HepG2 (cell line): ENCODE results near the gene RTEL1. TPM values are rescaled to one million over a fixed set of nuclear protein-coding genes. Genes with fewer than 3 reads are reported as not detected.

Experiments
- ATAC-seq: fragments of 200-7000 bp; cut with Tn5 transposase; 3 replicates; pipeline ENCODE4 v1.9.1; 2020; ENCODE audit warnings: mild to moderate bottlenecking, moderate library complexity
- BruUV-seq: library from RNA; stranded (reverse); fragments of 400-500 nt; replicated peaks from 2 replicates; lab custom pipeline; 2021; lab: Mats Ljungman, UMichigan
- CTCF ChIA-PET: fragments of 300-600 bp; formaldehyde crosslinking; extraction: SDS; loops from one replicate; lab custom pipeline; 2021; ENCODE audit warnings: low total read pairs, inconsistent platforms, low intra/inter-chr PET ratio; lab: Yijun Ruan, JAX
- POLR2A ChIA-PET: fragments of 350-600 bp; sonication (Branson Sonifier 250); formaldehyde crosslinking; loops from one replicate; lab custom pipeline; 2020; ENCODE audit warnings: antibody characterized with exemption, inconsistent platforms; lab: Yijun Ruan, JAX
- DNase-seq: peaks from one replicate; pipeline ENCODE4 v3.0.0-alpha.2; 2015; ENCODE audit warnings: low spot score
- FAIRE-seq: peaks from 3 replicates; lab custom pipeline; 2011; peaks lifted over from hg19 to GRCh38; lab: Jason Lieb, UNC
- H2AFZ ChIP-seq: one replicate; pipeline ENCODE4 v1.6.1; 2011; ENCODE audit warnings: low read length, inconsistent platforms
- H3K27ac ChIP-seq: fragments of 300-600 bp; 3 replicates; pipeline ENCODE4 v1.8.0; 2011; ENCODE audit warnings: mixed run types, mild to moderate bottlenecking, mixed read lengths, low read length, inconsistent platforms; ENCODE audit not compliant: insufficient read depth; ENCODE audit errors: extremely low read length
- H3K27me3 ChIP-seq, 2 experiments: fragments of 200-600 bp in 1 of 2; 2 replicates in 1 of 2; 3 replicates in 1 of 2; pipeline versions ENCODE4 v1.6.0 to v1.8.0; 2011; ENCODE audit warnings: low read length in 2 of 2, mild to moderate bottlenecking in 2 of 2, moderate library complexity in 2 of 2, inconsistent platforms in 1 of 2; ENCODE audit not compliant: insufficient read depth in 2 of 2, control insufficient read depth in 1 of 2
- H3K36me3 ChIP-seq, 2 experiments: fragments of 200-600 bp in 1 of 2; replicated peaks in 1 of 2; 2 replicates in 1 of 2; 3 replicates in 1 of 2; pipeline versions ENCODE4 v1.5.1 to v1.8.0; 2011; ENCODE audit warnings: low read length in 2 of 2, inconsistent platforms in 1 of 2; ENCODE audit not compliant: insufficient read depth in 2 of 2, control insufficient read depth in 1 of 2
- H3K4me1 ChIP-seq: 2 replicates; pipeline ENCODE4 v1.5.1; 2012; ENCODE audit warnings: low read length, inconsistent platforms; ENCODE audit not compliant: insufficient read depth
- H3K4me2 ChIP-seq: 2 replicates; pipeline ENCODE4 v1.6.0; 2011; ENCODE audit warnings: low read depth, low read length, inconsistent platforms
- H3K4me3 ChIP-seq, 3 experiments: fragments of 200-600 bp in 1 of 3; sonication (generic), shearing (Covaris generic) in 1 of 3; replicated peaks in 1 of 3; 2 replicates each; pipeline ENCODE4 v1.5.1; 2011 to 2016; ENCODE audit warnings: low read length in 3 of 3, inconsistent platforms in 2 of 3, low read depth in 2 of 3, mild to moderate bottlenecking in 2 of 3, control low read depth in 1 of 3, mixed read lengths in 1 of 3; ENCODE audit not compliant: insufficient read depth in 1 of 3
- H3K79me2 ChIP-seq: one replicate; pipeline ENCODE4 v1.6.1; 2011; ENCODE audit warnings: low read length, inconsistent platforms; ENCODE audit not compliant: insufficient read depth
- H3K9ac ChIP-seq: 2 replicates; pipeline ENCODE4 v1.6.0; 2011; ENCODE audit warnings: mild to moderate bottlenecking, low read depth, low read length, inconsistent platforms; ENCODE audit not compliant: insufficient read depth
- H3K9me3 ChIP-seq: 2 replicates; pipeline ENCODE4 v1.5.1; 2012; ENCODE audit warnings: mild to moderate bottlenecking, low read length
- H4K20me1 ChIP-seq: 2 replicates; pipeline ENCODE4 v1.6.0; 2011; ENCODE audit warnings: inconsistent platforms, mild to moderate bottlenecking, low read length, moderate library complexity; ENCODE audit not compliant: insufficient read depth
- ARNT2 ChIP-seq: sonication (generic); formaldehyde crosslinking; IDR thresholded peaks from 2 replicates; pipeline ENCODE4 v1.8.0; 2022; ENCODE audit warnings: mild to moderate bottlenecking, low read depth, missing genetic modification reagents, moderate library complexity
- CHCHD3 ChIP-seq: sonication (generic); formaldehyde crosslinking; IDR thresholded peaks from 2 replicates; pipeline ENCODE4 v1.8.0; 2022; ENCODE audit warnings: mild to moderate bottlenecking, missing genetic modification reagents, moderate library complexity
- CHD4 ChIP-seq: fragments of 200-600 bp; sonication (generic); IDR thresholded peaks from 2 replicates; pipeline ENCODE4 v1.7.0; 2017; ENCODE audit warnings: mild to moderate bottlenecking, low read length, borderline replicate concordance
- FIP1L1 ChIP-seq: fragments of 200-400 bp; formaldehyde crosslinking; IDR thresholded peaks from 2 replicates; pipeline ENCODE4 v1.6.1; 2018; ENCODE audit warnings: low read depth, mild to moderate bottlenecking, low read length, moderate library complexity, borderline replicate concordance; ENCODE audit not compliant: insufficient read depth
- JARID2 ChIP-seq: sonication (generic); formaldehyde crosslinking; IDR thresholded peaks from 2 replicates; pipeline ENCODE4 v1.8.1; 2023; ENCODE audit warnings: missing genetic modification reagents, inconsistent platforms; ENCODE audit not compliant: insufficient replicate concordance
- KLF11 ChIP-seq: IDR thresholded peaks from 2 replicates; pipeline ENCODE4 v1.6.1; 2016; ENCODE audit warnings: missing compliant biosample characterization
- MEIS1 ChIP-seq: sonication (generic); formaldehyde crosslinking; IDR thresholded peaks from 2 replicates; pipeline ENCODE4 v1.9.0; 2021; ENCODE audit warnings: mild to moderate bottlenecking, missing genetic modification reagents, moderate library complexity, borderline replicate concordance
- NFIB ChIP-seq: sonication (generic); formaldehyde crosslinking; IDR thresholded peaks from 2 replicates; pipeline ENCODE4 v1.9.0; 2021; ENCODE audit warnings: missing genetic modification reagents, mild to moderate bottlenecking, borderline replicate concordance
- PAF1 ChIP-seq: IDR thresholded peaks from 2 replicates; pipeline ENCODE4 v1.6.1; 2016; ENCODE audit warnings: missing genetic modification reagents, missing compliant biosample characterization
- RBFOX2 ChIP-seq: fragments of 200-400 bp; formaldehyde crosslinking; IDR thresholded peaks from 2 replicates; pipeline ENCODE4 v1.6.1; 2017; ENCODE audit warnings: low read depth, mild to moderate bottlenecking, low read length
- SOX13 ChIP-seq, 3 experiments: fragments of 450-650 bp in 1 of 3; sonication (generic) in 1 of 3; formaldehyde crosslinking in 1 of 3; IDR thresholded peaks in 2 of 3; conservative IDR thresholded peaks in 1 of 3; 2 replicates each; pipeline versions ENCODE4 v1.5.0 to v1.6.1; 2016 to 2020; ENCODE audit warnings: antibody characterized with exemption in 1 of 3, mild to moderate bottlenecking in 1 of 3, missing compliant biosample characterization in 1 of 3, missing genetic modification reagents in 1 of 3, moderate library complexity in 1 of 3
- TEAD3 ChIP-seq: optimal IDR thresholded peaks from 2 replicates; pipeline ENCODE3; 2016; ENCODE audit warnings: borderline replicate concordance
- ZBED4 ChIP-seq: sonication (generic); formaldehyde crosslinking; IDR thresholded peaks from 2 replicates; pipeline ENCODE4 v1.4.0; 2020; ENCODE audit warnings: missing genetic modification reagents, borderline replicate concordance
- ZNF230 ChIP-seq: sonication (generic); formaldehyde crosslinking; IDR thresholded peaks from 2 replicates; pipeline ENCODE4 v1.4.0; 2020; ENCODE audit warnings: mild to moderate bottlenecking, missing genetic modification reagents
- ZNF343 ChIP-seq: sonication (generic); formaldehyde crosslinking; IDR thresholded peaks from 2 replicates; pipeline ENCODE4 v1.4.0; 2020; ENCODE audit warnings: mild to moderate bottlenecking, missing genetic modification reagents
- ZNF556 ChIP-seq: sonication (generic); formaldehyde crosslinking; IDR thresholded peaks from 2 replicates; pipeline ENCODE4 v1.4.0; 2020; ENCODE audit warnings: mild to moderate bottlenecking, missing genetic modification reagents, borderline replicate concordance
- WGBS: methylation state at CpG from one replicate; pipeline ENCODE4 v1.1.6; 2017; ENCODE audit warnings: low lambda C conversion rate; 5-methylcytosine and 5-hydroxymethylcytosine counted together
- in situ Hi-C: cut with HindIII; loops from 2 replicates; pipeline ENCODE4 v1.10.0; 2017; ENCODE audit warnings: low pct_unique_long_range_greater_than_20kb; ENCODE audit not compliant: extremely low pct_ligation_motif_present
- intact Hi-C: fragments of 100-400 bp; cut with micrococcal nuclease; formaldehyde crosslinking; loops from one replicate; pipeline ENCODE4 v1.10.0; 2022; ENCODE audit not compliant: unreplicated experiment
- polyA plus RNA-seq, 8 experiments: library from polyadenylated mRNA; depleted of rRNA in 3 of 8; stranded (reverse) in 7 of 8; unstranded in 1 of 8; fragments of >200 nt; fragmentation: Illumina TruSeq in 4 of 8; extraction: Trizol in 4 of 8; gene quantifications; 2 replicates each; pipeline versions ENCODE4 v1.2.1 to v1.2.3, GENCODE V29; 2011 to 2016; ENCODE audit warnings: low read depth in 4 of 8, missing spikeins in 1 of 8, mixed read lengths in 1 of 8; ENCODE audit not compliant: insufficient read depth in 1 of 8
- total RNA-seq, 5 experiments: library from RNA; depleted of rRNA; stranded (reverse); fragments of >200 nt; fragmentation: Illumina TruSeq; extraction: Trizol; gene quantifications; 2 replicates each; pipeline ENCODE4 v1.2.3, GENCODE V29; 2016; ENCODE audit warnings: low read depth in 1 of 5

RTEL1 gene
- total and polyA plus RNA-seq, 2 of the 13 experiments (the other 11 are each of a cell fraction or from before 2014, with no cell fraction given): 21.8 to 36.4 TPM

- TF ChIP-seq CHCHD3 (CRISPR knock-in tag) (no peak), ZNF230 (CRISPR knock-in tag) (no peak), CHD4 (no peak), ZNF343 (CRISPR knock-in tag) (peak; percentile 4; the same call in 1 of the 2 replicates), PAF1 (peak; percentile 44; the same call in 1 of the 2 replicates), SOX13 (IDR thresholded peaks at IDR 0.05) (0 out of 2 replicates have a peak, but pooled peaks have one; percentile 19), SOX13 (CRISPR knock-in tag; conservative IDR thresholded peaks at IDR 0.05 in 1 of 2, IDR thresholded peaks at IDR 0.05 in 1 of 2) (no peak), ARNT2 (CRISPR knock-in tag) (0 out of 2 replicates have a peak, but pooled peaks have one; percentile 7)
Measured at GRCh38 chr20:63744158-63744557, 86.0 kb downstream of the RTEL1 start (continued).

GRCh38 chr20:63744574-63745423, 86.7 kb downstream of the RTEL1 start:
- CTCF ChIA-PET: interaction anchor here (0.6 kb wide), 1 partner anchor 32 kb away, joined by 3 read pairs; no protein-coding TSS in a partner anchor
- Histone ChIP-seq H3K79me2 (peaks cover 11% of the 10 kb centered on the region), H3K9me3 (no peaks in the 10 kb centered on the region), H3K4me2 (peak overlapping the region; percentile 77), H4K20me1 (no peaks in the 10 kb centered on the region), H3K9ac (peak overlapping the region; percentile 43), H3K27ac (peak overlapping the region; percentile 49), H3K4me1 (peaks cover 76% of the 10 kb centered on the region), H3K4me3 (peak overlapping the region; percentile 3 to 55 (median 29); a peak in 3 of 6 replicates), H3K27me3 (no peaks in the 10 kb centered on the region), H3K36me3 (peaks cover 17 to 27% of the 10 kb centered on the region in 2 experiments), H2AFZ (no peak overlapping the region)
- BruUV-seq: no TSS peak
- peak; percentile 53 for DNase-seq
- POLR2A ChIA-PET: interaction anchor here (0.9 to 2.7 kb wide), 9 partner anchors 11 to 212 kb away, joined by 3 to 9 read pairs (median 5); partner anchors contain the start of genes ARFRP1, STMN3, TPD52L2 and UCKL1
- 26% methylated on average over 22 of the region's 25 CpGs for WGBS
- in situ Hi-C loops (loop anchor here (5.0 kb wide), 1 partner anchor 37 kb away; the partner anchor contains the start of genes ARFRP1 and ZGPAT), intact Hi-C loops (loop anchor here (10.0 kb wide), 1 partner anchor 120 kb away; the partner anchor contains the start of genes ABHD16B and TPD52L2)
- FAIRE-seq: peak; percentile 21
- ATAC-seq: peak; percentile 1
- no peak for TF ChIP-seq KLF11 (CRISPR knock-in tag)
- no peak for TF ChIP-seq JARID2 (CRISPR knock-in tag)
- no peak for TF ChIP-seq TEAD3
- no peak for TF ChIP-seq ZBED4 (CRISPR knock-in tag)
- no peak for TF ChIP-seq NFIB (CRISPR knock-in tag)
- peak; percentile 75 for TF ChIP-seq RBFOX2
- TF ChIP-seq MEIS1 (CRISPR knock-in tag): 0 out of 2 replicates have a peak, but pooled peaks have one; percentile 48
- no peak for TF ChIP-seq ARNT2 (CRISPR knock-in tag)
- peak; percentile 63; the same call in 1 of the 2 replicates for TF ChIP-seq ZNF556 (CRISPR knock-in tag)
- peak; percentile 27; the same call in 1 of the 2 replicates for TF ChIP-seq FIP1L1
